ENCODE data around the gene ZFAND3.

DNA sequence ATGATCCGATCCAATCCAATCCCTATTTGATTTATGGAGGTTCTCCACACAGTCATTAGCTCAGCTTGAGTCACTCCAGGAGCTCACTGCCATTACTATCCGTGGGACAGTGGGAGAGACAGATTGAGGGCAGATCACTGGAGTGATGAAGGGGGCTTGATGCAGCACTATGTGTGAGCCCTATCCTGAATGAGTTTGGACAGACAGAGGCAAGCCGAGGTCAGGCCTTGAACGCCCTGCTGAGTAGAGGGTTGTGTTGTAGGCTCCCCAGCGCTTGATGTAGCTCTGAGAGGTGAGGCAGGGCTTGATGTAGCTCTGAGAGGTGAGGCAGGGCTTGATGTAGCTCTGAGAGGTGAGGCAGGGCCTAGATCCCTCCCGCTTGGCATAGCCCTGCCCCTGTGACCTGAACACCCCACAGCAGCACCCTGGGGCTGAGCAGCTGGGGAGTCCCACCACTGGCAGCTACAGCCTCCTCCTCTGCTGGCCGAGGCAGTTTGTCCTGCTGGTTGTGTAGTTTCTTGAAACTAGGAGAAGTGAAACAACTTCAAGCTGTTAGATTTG is 58.7 kb downstream of the ZFAND3 start:
- no peak for TF ChIP-seq POLR2A (IDR thresholded peaks at IDR 0.05)
- TF ChIP-seq, protein P1, sequence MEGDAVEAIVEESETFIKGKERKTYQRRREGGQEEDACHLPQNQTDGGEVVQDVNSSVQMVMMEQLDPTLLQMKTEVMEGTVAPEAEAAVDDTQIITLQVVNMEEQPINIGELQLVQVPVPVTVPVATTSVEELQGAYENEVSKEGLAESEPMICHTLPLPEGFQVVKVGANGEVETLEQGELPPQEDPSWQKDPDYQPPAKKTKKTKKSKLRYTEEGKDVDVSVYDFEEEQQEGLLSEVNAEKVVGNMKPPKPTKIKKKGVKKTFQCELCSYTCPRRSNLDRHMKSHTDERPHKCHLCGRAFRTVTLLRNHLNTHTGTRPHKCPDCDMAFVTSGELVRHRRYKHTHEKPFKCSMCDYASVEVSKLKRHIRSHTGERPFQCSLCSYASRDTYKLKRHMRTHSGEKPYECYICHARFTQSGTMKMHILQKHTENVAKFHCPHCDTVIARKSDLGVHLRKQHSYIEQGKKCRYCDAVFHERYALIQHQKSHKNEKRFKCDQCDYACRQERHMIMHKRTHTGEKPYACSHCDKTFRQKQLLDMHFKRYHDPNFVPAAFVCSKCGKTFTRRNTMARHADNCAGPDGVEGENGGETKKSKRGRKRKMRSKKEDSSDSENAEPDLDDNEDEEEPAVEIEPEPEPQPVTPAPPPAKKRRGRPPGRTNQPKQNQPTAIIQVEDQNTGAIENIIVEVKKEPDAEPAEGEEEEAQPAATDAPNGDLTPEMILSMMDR (IDR thresholded peaks at IDR 0.05): no peak
